ENCODE results near the gene C1orf167.
A peak's percentile ranks its signal among the peaks of the same experiment; 100 is the strongest.

The C1orf167 gene

GRCh38 chr1:11789126-11790067, 27.4 kb downstream of the C1orf167 start:
- ChIA-PET POLR2A (interaction anchor here (1.1 kb wide), 1 partner anchor 17 kb away, joined by 3 read pairs; the partner anchor contains the start of genes CLCN6 and MTHFR), CTCF (no interaction called here)
- DNase-seq (ENCODE audit: low read depth, low spot score): no peak
- TF ChIP-seq CTCF (IDR thresholded peaks at IDR 0.05; ENCODE audit: insufficient read depth, low read length, missing control alignments): no peak
- no peak overlapping the region for H3K4me3 ChIP-seq (ENCODE audit: low read depth, low read length)

- POLR2A ChIA-PET: interaction anchor here (1.2 kb wide), 1 partner anchor 12 kb away, joined by 3 read pairs; no protein-coding TSS in a partner anchor
- DNase-seq (ENCODE audit: low read depth, low spot score): no peak
- H3K4me3 ChIP-seq (ENCODE audit: low read depth, low read length): no peak overlapping the region
- CTCF ChIA-PET: no interaction called here
- TF ChIP-seq CTCF (IDR thresholded peaks at IDR 0.05; ENCODE audit: insufficient read depth, low read length, missing control alignments): no peak
These were observed 28.3 kb downstream of the C1orf167 start for GRCh38 chr1:11790101-11790879.

- DNase-seq (ENCODE audit: low read depth, low spot score): peak; percentile 19
- CTCF ChIA-PET: interaction anchor here (0.6 kb wide), 1 partner anchor 17 kb away, joined by 3 read pairs; no protein-coding TSS in a partner anchor
- H3K4me3 ChIP-seq (ENCODE audit: low read depth, low read length): no peak overlapping the region
- TF ChIP-seq CTCF (IDR thresholded peaks at IDR 0.05; ENCODE audit: insufficient read depth, low read length, missing control alignments): no peak
- POLR2A ChIA-PET: interaction anchor here (1.2 kb wide), 1 partner anchor 11 kb away, joined by 3 read pairs; no protein-coding TSS in a partner anchor
These were observed 29.1 kb downstream of the C1orf167 start for GRCh38 chr1:11790880-11791715.

- no peak for TF ChIP-seq CTCF (IDR thresholded peaks at IDR 0.05; ENCODE audit: insufficient read depth, low read length, missing control alignments)
- no peak for DNase-seq (ENCODE audit: low read depth, low spot score)
- H3K4me3 ChIP-seq (ENCODE audit: low read depth, low read length): no peak overlapping the region
- ChIA-PET POLR2A (no interaction called here), CTCF (interaction anchor here (0.6 kb wide), 1 partner anchor 18 kb away, joined by 3 read pairs; no protein-coding TSS in a partner anchor)
These were observed 30.1 kb downstream of the C1orf167 start for GRCh38 chr1:11792106-11792505.

- TF ChIP-seq CTCF (IDR thresholded peaks at IDR 0.05; ENCODE audit: insufficient read depth, low read length, missing control alignments): no peak
- CTCF ChIA-PET: interaction anchor here (1.2 kb wide), 2 partner anchors 8 to 9 kb away, joined by 3 to 5 read pairs; no protein-coding TSS in a partner anchor
- no peak overlapping the region for H3K4me3 ChIP-seq (ENCODE audit: low read depth, low read length)
- POLR2A ChIA-PET: interaction anchor here (1.3 kb wide), 1 partner anchor 10 kb away, joined by 3 read pairs; no protein-coding TSS in a partner anchor
- no peak for DNase-seq (ENCODE audit: low read depth, low spot score)
These were observed 31.8 kb downstream of the C1orf167 start for GRCh38 chr1:11793819-11794218.

Measured in AG04449 (cell line).